Subcutaneous abdominal adipose tissue (tissue), 5 donors: Measurements from ENCODE around the gene KRAS.

Experiments
- H3K27ac ChIP-seq: one replicate; pipeline ENCODE4 v1.7.0; 2013; ENCODE audit warnings: low read depth, mild to moderate bottlenecking, inconsistent platforms, low read length, moderate library complexity
- H3K27me3 ChIP-seq, 5 donors: one replicate each; pipeline ENCODE4 v1.7.0; 2013; ENCODE audit warnings: low read length in 5 of 5, inconsistent platforms in 1 of 5; ENCODE audit not compliant: control insufficient read depth in 5 of 5, insufficient read depth in 4 of 5
- H3K36me3 ChIP-seq, 5 donors: one replicate each; pipeline ENCODE4 v1.7.0; 2013; ENCODE audit warnings: low read length in 5 of 5; ENCODE audit not compliant: control insufficient read depth in 5 of 5, insufficient read depth in 5 of 5
- H3K4me1 ChIP-seq, 5 donors: one replicate each; pipeline ENCODE4 v1.7.0; 2013; ENCODE audit warnings: low read length in 5 of 5, mild to moderate bottlenecking in 3 of 5, moderate library complexity in 1 of 5; ENCODE audit not compliant: control insufficient read depth in 5 of 5, insufficient read depth in 5 of 5
- H3K4me3 ChIP-seq, 5 donors: one replicate each; pipeline ENCODE4 v1.7.0; 2013; ENCODE audit warnings: low read length in 5 of 5, low read depth in 1 of 5
- H3K9ac ChIP-seq, 5 donors: one replicate each; pipeline ENCODE4 v1.7.0; 2013; ENCODE audit warnings: low read length in 5 of 5, mild to moderate bottlenecking in 4 of 5, moderate library complexity in 3 of 5
- H3K9me3 ChIP-seq, 5 donors: one replicate each; pipeline ENCODE4 v1.7.0; 2013; ENCODE audit warnings: low read length in 5 of 5; ENCODE audit not compliant: control insufficient read depth in 5 of 5
- donor health status: healthy.
- donor health status: healthy.
- donor health status: healthy.
- donor health status: healthy.
- donor health status: healthy.

Gene KRAS

GRCh38 chr12:25256826-25257225 lies 6.1 kb upstream of the KRAS start:
- Histone ChIP-seq H3K4me1 (peaks cover 0 to 2% (median under 1%) of the 10 kb centered on the region in 5 donors), H3K27ac (no peak overlapping the region), H3K4me3 (no peak overlapping the region), H3K27me3 (no peaks in the 10 kb centered on the region), H3K9ac (no peak overlapping the region), H3K9me3 (no peaks in the 10 kb centered on the region), H3K36me3 (no peaks in the 10 kb centered on the region)

GRCh38 chr12:25256005-25256404 lies 5.3 kb upstream of the KRAS start:
- H3K27ac ChIP-seq, result no peak overlapping the region
- H3K27me3 ChIP-seq, result no peaks in the 10 kb centered on the region
- H3K9ac ChIP-seq, result no peak overlapping the region
- H3K4me3 ChIP-seq, result no peak overlapping the region
- H3K9me3 ChIP-seq, result no peaks in the 10 kb centered on the region
- peaks cover 0 to 7% (median 5%) of the 10 kb centered on the region in 5 donors for H3K4me1 ChIP-seq
- H3K36me3 ChIP-seq, result no peaks in the 10 kb centered on the region

GRCh38 chr12:25254271-25254880 lies 3.6 kb upstream of the KRAS start:
- Histone ChIP-seq H3K36me3 (no peaks in the 10 kb centered on the region), H3K4me1 (peaks cover 3 to 15% (median 11%) of the 10 kb centered on the region in 5 donors), H3K9ac (no peak overlapping the region), H3K27ac (no peak overlapping the region), H3K27me3 (no peaks in the 10 kb centered on the region), H3K9me3 (no peaks in the 10 kb centered on the region), H3K4me3 (no peak overlapping the region)

- Histone ChIP-seq H3K36me3 (no peaks in the 10 kb centered on the region), H3K4me3 (no peak overlapping the region), H3K4me1 (peaks cover 3 to 21% (median 13%) of the 10 kb centered on the region in 5 donors), H3K9ac (no peak overlapping the region), H3K27me3 (no peaks in the 10 kb centered on the region), H3K27ac (no peak overlapping the region), H3K9me3 (no peaks in the 10 kb centered on the region)
Observed at GRCh38 chr12:25253371-25254068, 2.8 kb upstream of the KRAS start.

- Histone ChIP-seq H3K4me3 (no peak overlapping the region), H3K27ac (no peak overlapping the region), H3K27me3 (no peaks in the 10 kb centered on the region), H3K36me3 (no peaks in the 10 kb centered on the region), H3K4me1 (peaks cover 3 to 22% (median 13%) of the 10 kb centered on the region in 5 donors), H3K9me3 (no peaks in the 10 kb centered on the region), H3K9ac (no peak overlapping the region)
Observed at GRCh38 chr12:25252946-25253345, 2.2 kb upstream of the KRAS start.

- Histone ChIP-seq H3K27me3 (no peaks in the 10 kb centered on the region), H3K4me1 (peaks cover 3 to 26% (median 13%) of the 10 kb centered on the region in 5 donors), H3K27ac (peak overlapping the region; percentile 55), H3K4me3 (peak overlapping the region; percentile 74 to 86 (median 83)), H3K9me3 (no peaks in the 10 kb centered on the region), H3K9ac (peak overlapping the region in 4 of 5 donors; percentile 55 to 77 (median 70)), H3K36me3 (no peaks in the 10 kb centered on the region)
Observed at GRCh38 chr12:25251769-25252168, 1.0 kb upstream of the KRAS start.

GRCh38 chr12:25249931-25250738 lies 594 bp downstream of the KRAS start:
- no peaks in the 10 kb centered on the region for H3K27me3 ChIP-seq
- H3K9ac ChIP-seq, result peak overlapping the region; percentile 6 to 80 (median 74)
- peaks cover 3 to 26% (median 13%) of the 10 kb centered on the region in 5 donors for H3K4me1 ChIP-seq
- no peaks in the 10 kb centered on the region for H3K36me3 ChIP-seq
- no peaks in the 10 kb centered on the region for H3K9me3 ChIP-seq
- H3K4me3 ChIP-seq, result peak overlapping the region; percentile 71 to 97 (median 86)
- peak overlapping the region; percentile 60 for H3K27ac ChIP-seq

GRCh38 chr12:25248732-25249131 lies 2.0 kb downstream of the KRAS start:
- Histone ChIP-seq H3K9me3 (no peaks in the 10 kb centered on the region), H3K27me3 (no peaks in the 10 kb centered on the region), H3K36me3 (peaks cover 0 to 6% (median 0%) of the 10 kb centered on the region in 5 donors), H3K4me1 (peaks cover 3 to 26% (median 13%) of the 10 kb centered on the region in 5 donors), H3K4me3 (no peak overlapping the region), H3K27ac (no peak overlapping the region), H3K9ac (no peak overlapping the region)

GRCh38 chr12:25248137-25248536 lies 2.6 kb downstream of the KRAS start:
- peaks cover 0 to 6% (median 1%) of the 10 kb centered on the region in 5 donors for H3K36me3 ChIP-seq
- no peak overlapping the region for H3K9ac ChIP-seq
- H3K27ac ChIP-seq, result no peak overlapping the region
- no peaks in the 10 kb centered on the region for H3K9me3 ChIP-seq
- no peak overlapping the region for H3K4me3 ChIP-seq
- H3K27me3 ChIP-seq, result no peaks in the 10 kb centered on the region
- peaks cover 3 to 26% (median 13%) of the 10 kb centered on the region in 5 donors for H3K4me1 ChIP-seq

GRCh38 chr12:25245491-25245890 lies 5.2 kb downstream of the KRAS start:
- peaks cover 0 to 6% (median 4%) of the 10 kb centered on the region in 5 donors for H3K36me3 ChIP-seq
- H3K27me3 ChIP-seq, result no peaks in the 10 kb centered on the region
- H3K27ac ChIP-seq, result no peak overlapping the region
- no peak overlapping the region for H3K4me3 ChIP-seq
- no peaks in the 10 kb centered on the region for H3K9me3 ChIP-seq
- H3K4me1 ChIP-seq, result peaks cover 3 to 20% (median 13%) of the 10 kb centered on the region in 5 donors
- no peak overlapping the region for H3K9ac ChIP-seq
